DND-41 (cell line): ENCODE results near the gene SH3BP1.

Experiments
- CTCF ChIP-seq: IDR thresholded peaks from 2 replicates; pipeline ENCODE4 v1.5.1; 2012; ENCODE audit warnings: borderline replicate concordance, low read length, moderate library complexity, mild to moderate bottlenecking; ENCODE audit not compliant: poor library complexity, severe bottlenecking; ENCODE audit errors: extremely low read depth
- EZH2 ChIP-seq: IDR thresholded peaks from 3 replicates; pipeline ENCODE4 v1.6.1; 2012; ENCODE audit warnings: borderline replicate concordance, low read depth, mild to moderate bottlenecking, moderate library complexity, low read length, inconsistent platforms; ENCODE audit not compliant: severe bottlenecking

GRCh38 chr22:37665487-37665886 lies 26.0 kb downstream of the SH3BP1 start:
- TF ChIP-seq CTCF = no peak
- TF ChIP-seq EZH2 = no peak
